OCI-LY7 (cell line): ENCODE data around the gene TELO2.

Experiments used
- CTCF ChIP-seq: fragments of 200-600 bp; sonication (generic); conservative IDR thresholded peaks from 2 replicates; pipeline ENCODE4 v1.5.1; 2014; ENCODE audit warnings: mild to moderate bottlenecking, antibody characterized with exemption, low read length, moderate library complexity, mixed read lengths
- EZH2phosphoT487 ChIP-seq: fragments of 200-600 bp; sonication (generic); IDR thresholded peaks from 2 replicates; pipeline ENCODE4 v1.6.1; 2018; ENCODE audit warnings: low read depth, borderline replicate concordance, mild to moderate bottlenecking, mixed run types, antibody characterized with exemption, low read length, moderate library complexity, mixed read lengths

GRCh38 chr16:1464196-1464893, 28.8 kb upstream of the TELO2 start:
- TF ChIP-seq CTCF (no peak), EZH2phosphoT487 (no peak)
